Peyer's patch (tissue), 4 donors: Measurements from ENCODE around the gene WDR19. TPM values are rescaled to one million over a fixed set of nuclear protein-coding genes. Genes with fewer than 3 reads are reported as not detected.
"Not testable (repeated sequence)": the region's sequence is repeated elsewhere in the genome, so short reads cannot be mapped to it uniquely, and the experiment has no call there.

Experiments
- DNase-seq, 3 donors: peaks; one replicate each; pipeline ENCODE4 v3.0.0-alpha.2; 2017 to 2019
- H3K27ac ChIP-seq, 4 donors: fragments of 200-600 bp; sonication (generic); one replicate each; pipeline ENCODE4 v1.5.1; 2016 to 2019
- H3K27me3 ChIP-seq, 2 donors: fragments of 200-600 bp; sonication (generic); one replicate each; pipeline ENCODE4 v1.5.1; 2019
- H3K36me3 ChIP-seq, 3 donors: fragments of 200-600 bp; sonication (generic); one replicate each; pipeline ENCODE4 v1.5.1; 2016 to 2019
- H3K4me1 ChIP-seq, 4 donors: fragments of 200-600 bp; sonication (generic); one replicate each; pipeline ENCODE4 v1.5.1; 2016 to 2019
- H3K4me3 ChIP-seq, 4 donors: fragments of 200-600 bp; sonication (generic); 1 replicate in 3 of 4; 2 replicates in 1 of 4; pipeline ENCODE4 v1.5.1; 2016 to 2019; ENCODE audit warnings: mild to moderate bottlenecking in 1 of 4
- H3K9me3 ChIP-seq, 4 donors: fragments of 200-600 bp; sonication (generic); one replicate each; pipeline ENCODE4 v1.5.1; 2016 to 2019; ENCODE audit warnings: mild to moderate bottlenecking in 1 of 4
- CTCF ChIP-seq, 6 experiments: fragments of 450-650 bp in 4 of 6; fragments of 200-600 bp in 2 of 6; sonication (generic) in 1 of 6; IDR thresholded peaks; one replicate each; pipeline ENCODE4 v1.5.1; 2017 to 2019; ENCODE audit warnings: antibody characterized with exemption in 6 of 6, mild to moderate bottlenecking in 3 of 6, moderate library complexity in 1 of 6
- POLR2A ChIP-seq, 2 donors: fragments of 450-650 bp; IDR thresholded peaks; one replicate each; pipeline ENCODE4 v1.5.1; 2017; ENCODE audit warnings: antibody characterized with exemption in 2 of 2, mild to moderate bottlenecking in 2 of 2, moderate library complexity in 2 of 2
- total RNA-seq, 4 donors: library from RNA; depleted of rRNA; stranded (reverse); fragments of >200 nt; gene quantifications; one replicate each; pipeline ENCODE4 v1.1.0, GENCODE V29; 2016

Gene WDR19
- total RNA-seq, 4 donors from 2014 or later: 11.0 to 144 (median 23.2) TPM

GRCh38 chr4:39285853-39286252 is 103.5 kb downstream of the WDR19 start:
- H3K9me3 ChIP-seq: no peaks in the 10 kb centered on the region
- H3K4me3 ChIP-seq: no peak overlapping the region
- no peaks in the 10 kb centered on the region for H3K4me1 ChIP-seq
- no peak for DNase-seq
- H3K27ac ChIP-seq: no peak overlapping the region
- no peaks in the 10 kb centered on the region for H3K27me3 ChIP-seq
- H3K36me3 ChIP-seq: peaks cover 0 to 41% (median 0%) of the 10 kb centered on the region in 3 donors
- TF ChIP-seq CTCF (IDR thresholded peaks at IDR 0.05) (no peak), POLR2A (IDR thresholded peaks at IDR 0.05) (no peak)

DNA sequence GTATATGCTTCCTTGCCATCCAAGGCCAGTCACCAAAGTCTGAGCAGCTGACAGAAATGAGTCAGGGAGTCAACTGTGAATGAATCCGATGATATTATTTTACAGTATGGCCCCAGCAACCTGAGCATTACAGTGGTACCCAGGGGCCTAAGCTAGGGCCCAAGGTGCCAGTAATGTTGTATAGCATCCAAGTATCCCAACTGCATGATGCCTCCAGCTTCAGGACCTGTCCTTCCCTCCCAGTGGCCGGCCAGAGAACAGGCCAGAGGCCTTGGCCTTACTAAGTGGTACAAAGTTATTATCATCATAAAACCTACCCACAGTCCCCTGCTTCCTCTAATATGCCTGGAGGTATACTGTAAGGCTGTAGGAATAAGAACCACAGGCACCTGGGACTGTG is 103.9 kb downstream of the WDR19 start:
- H3K4me1 ChIP-seq: no peaks in the 10 kb centered on the region
- H3K9me3 ChIP-seq: no peaks in the 10 kb centered on the region
- TF ChIP-seq CTCF (IDR thresholded peaks at IDR 0.05): no peak
- TF ChIP-seq POLR2A (IDR thresholded peaks at IDR 0.05): no peak
- H3K36me3 ChIP-seq: peaks cover 0 to 45% (median 0%) of the 10 kb centered on the region in 3 donors
- DNase-seq: no peak
- no peak overlapping the region for H3K4me3 ChIP-seq
- H3K27me3 ChIP-seq: no peaks in the 10 kb centered on the region
- no peak overlapping the region for H3K27ac ChIP-seq

DNA sequence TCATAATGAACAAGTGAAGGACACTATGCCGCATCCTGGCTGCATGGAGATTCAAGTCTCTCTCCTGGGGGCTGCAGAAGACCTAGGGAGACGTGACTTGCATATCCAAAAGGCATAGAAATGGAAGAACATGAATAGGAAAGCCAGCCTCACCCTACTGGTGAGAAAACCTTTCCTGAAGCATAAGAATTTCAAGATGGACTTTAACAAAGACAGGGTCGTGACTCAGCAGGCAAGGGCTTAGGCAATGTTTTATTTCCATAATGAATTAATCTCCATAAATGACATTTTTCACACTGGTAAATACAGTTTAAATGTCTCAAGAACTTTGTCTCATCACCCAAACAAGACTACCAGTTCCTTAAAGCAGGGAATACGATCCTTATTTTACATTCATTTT is 104.9 kb downstream of the WDR19 start:
- Histone ChIP-seq H3K27me3 (no peaks in the 10 kb centered on the region), H3K4me1 (no peaks in the 10 kb centered on the region), H3K9me3 (no peaks in the 10 kb centered on the region), H3K27ac (no peak overlapping the region), H3K4me3 (no peak overlapping the region), H3K36me3 (peaks cover 0 to 55% (median 0%) of the 10 kb centered on the region in 3 donors)
- DNase-seq: no peak
- no peak for TF ChIP-seq CTCF (IDR thresholded peaks at IDR 0.05)
- TF ChIP-seq POLR2A (IDR thresholded peaks at IDR 0.05): no peak

DNA sequence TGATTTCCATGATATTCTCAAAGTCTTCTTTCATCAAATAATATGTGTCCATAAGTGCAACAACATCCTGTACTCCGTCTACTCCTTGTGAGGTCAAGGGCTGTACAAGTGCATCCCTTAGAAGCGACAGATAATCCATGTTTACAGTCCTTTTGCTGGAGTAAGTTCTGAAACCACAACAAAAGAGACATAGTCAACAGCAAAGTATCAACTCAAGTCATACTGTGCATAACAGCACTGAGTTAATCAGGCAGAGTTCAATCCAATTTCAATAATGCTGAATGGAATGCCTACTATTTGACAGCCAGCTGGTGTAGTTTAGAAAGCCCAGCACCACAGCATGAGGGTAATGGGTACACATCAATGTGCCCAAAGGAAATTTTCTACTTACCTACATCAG is 109.4 kb downstream of the WDR19 start:
- Histone ChIP-seq H3K4me3 (no peak overlapping the region), H3K9me3 (no peaks in the 10 kb centered on the region), H3K27ac (no peak overlapping the region), H3K36me3 (peaks cover 0 to 72% (median 0%) of the 10 kb centered on the region in 3 donors), H3K4me1 (no peaks in the 10 kb centered on the region), H3K27me3 (no peaks in the 10 kb centered on the region)
- TF ChIP-seq POLR2A (IDR thresholded peaks at IDR 0.05) (no peak), CTCF (IDR thresholded peaks at IDR 0.05) (no peak)
- no peak for DNase-seq

GRCh38 chr4:39292433-39292832 is 110.1 kb downstream of the WDR19 start:
- not testable (repeated sequence) for H3K27ac ChIP-seq, H3K9me3 ChIP-seq, H3K27me3 ChIP-seq, DNase-seq, H3K4me1 ChIP-seq, H3K4me3 ChIP-seq
- peaks cover 0 to 65% (median 0%) of the 10 kb centered on the region in 3 donors for H3K36me3 ChIP-seq

GRCh38 chr4:39295784-39296183 is 113.5 kb downstream of the WDR19 start:
- no peak for DNase-seq
- Histone ChIP-seq H3K4me1 (no peaks in the 10 kb centered on the region), H3K4me3 (no peak overlapping the region), H3K36me3 (peaks cover 0 to 71% (median 0%) of the 10 kb centered on the region in 3 donors), H3K27ac (no peak overlapping the region), H3K9me3 (no peaks in the 10 kb centered on the region), H3K27me3 (no peaks in the 10 kb centered on the region)
- TF ChIP-seq CTCF (IDR thresholded peaks at IDR 0.05) (no peak), POLR2A (IDR thresholded peaks at IDR 0.05) (no peak)
